Diencephalon (tissue), 1 donor: Measurements from ENCODE around the gene SPOCK3. TPM values are rescaled to one million over a fixed set of nuclear protein-coding genes. Genes with fewer than 3 reads are reported as not detected.

Source experiments
- small RNA-seq: library from RNA; depleted of rRNA; stranded (forward); fragments of <200 nt; gene quantifications from one replicate; pipeline ENCODE3, GENCODE V24; 2014
- total RNA-seq: library from RNA; depleted of rRNA; stranded (reverse); fragments of >200 nt; gene quantifications from one replicate; pipeline ENCODE4 v1.2.3, GENCODE V29; 2014

The SPOCK3 gene
- total RNA-seq = 84.4 TPM

GRCh38 chr4:167234316-167234881 lies at the start of gene SPOCK3:
Gene SPOCK3, minus strand, starts transcription at chr4:167234494.

Small RNA genes within 50 kb of the gene (small RNA-seq; reads per million reads assigned to genes)
- gene RNA5SP171 = 0.10 reads per million
